Esophagus mucosa (tissue), 1 donor: Measurements from ENCODE around the gene HOXB9. TPM values are rescaled to one million over a fixed set of nuclear protein-coding genes. Genes with fewer than 3 reads are reported as not detected.

Source experiments
- ATAC-seq: fragments of 200-7000 bp; cut with Tn5 transposase; one replicate; pipeline ENCODE4 v1.9.1; 2020
- total RNA-seq: library from RNA; stranded (reverse); gene quantifications from one replicate; pipeline ENCODE4 v1.2.4, GENCODE V29; 2023
- donor health status: DM: yes; HTN: yes; CAD: no.

The HOXB9 gene
- total RNA-seq, 1 donor from 2014 or later = not detected

DNA sequence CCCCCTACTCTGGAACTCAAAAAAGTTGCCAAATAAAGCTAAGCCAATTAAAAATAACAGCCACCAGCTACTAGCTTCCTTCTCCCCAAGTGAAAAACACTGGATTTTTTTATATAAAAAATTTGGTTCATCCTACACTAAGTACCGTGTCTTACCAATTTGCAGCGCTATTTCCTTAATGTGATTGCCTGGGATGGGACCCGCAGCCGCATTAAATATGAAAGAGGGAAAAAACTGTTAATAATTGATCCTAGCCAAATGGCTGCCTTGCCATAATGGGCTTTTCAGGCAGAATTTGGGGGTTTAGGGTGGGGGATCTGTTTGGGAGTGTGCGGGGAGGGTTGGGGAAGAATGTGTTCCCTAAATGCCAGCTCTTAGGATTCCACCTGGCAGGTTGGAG lies 2.0 kb downstream of the HOXB9 start:
- no peak for ATAC-seq

DNA sequence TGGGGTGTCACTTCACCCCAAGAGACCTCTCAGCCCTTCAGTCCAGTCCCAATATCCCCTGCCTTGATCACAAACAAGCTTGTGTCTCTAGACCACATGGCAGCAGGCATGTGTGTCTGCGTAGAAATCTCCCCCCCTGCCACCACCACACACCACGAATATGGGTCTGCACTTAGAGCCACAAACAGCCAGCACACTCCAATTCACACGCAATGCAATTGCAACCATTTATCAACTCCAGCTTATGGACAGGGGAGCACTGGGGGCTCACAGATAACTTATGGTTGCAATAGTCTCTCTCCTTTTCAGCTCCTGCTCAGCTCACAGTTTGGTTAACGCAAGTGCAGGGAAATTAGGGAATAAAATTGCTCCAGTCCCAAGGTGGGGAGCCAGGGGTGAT lies 2.6 kb downstream of the HOXB9 start:
- no peak for ATAC-seq

DNA sequence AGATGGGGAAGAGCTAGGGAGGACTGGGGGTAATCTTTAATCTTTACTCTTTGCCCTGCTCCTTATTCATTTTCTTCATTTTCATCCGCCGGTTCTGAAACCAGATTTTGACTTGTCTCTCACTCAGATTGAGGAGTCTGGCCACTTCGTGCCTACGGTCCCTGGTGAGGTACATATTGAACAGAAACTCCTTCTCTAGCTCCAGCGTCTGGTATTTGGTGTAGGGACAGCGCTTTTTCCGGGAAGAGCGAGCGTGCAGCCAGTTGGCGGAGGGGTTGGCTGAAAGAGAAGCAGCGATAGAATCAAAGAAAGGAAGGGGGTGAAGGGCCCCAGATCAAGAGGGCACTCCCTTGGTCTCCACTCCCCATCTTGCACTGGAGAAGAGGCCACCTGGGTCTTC lies 3.3 kb downstream of the HOXB9 start:
- no peak for ATAC-seq

DNA sequence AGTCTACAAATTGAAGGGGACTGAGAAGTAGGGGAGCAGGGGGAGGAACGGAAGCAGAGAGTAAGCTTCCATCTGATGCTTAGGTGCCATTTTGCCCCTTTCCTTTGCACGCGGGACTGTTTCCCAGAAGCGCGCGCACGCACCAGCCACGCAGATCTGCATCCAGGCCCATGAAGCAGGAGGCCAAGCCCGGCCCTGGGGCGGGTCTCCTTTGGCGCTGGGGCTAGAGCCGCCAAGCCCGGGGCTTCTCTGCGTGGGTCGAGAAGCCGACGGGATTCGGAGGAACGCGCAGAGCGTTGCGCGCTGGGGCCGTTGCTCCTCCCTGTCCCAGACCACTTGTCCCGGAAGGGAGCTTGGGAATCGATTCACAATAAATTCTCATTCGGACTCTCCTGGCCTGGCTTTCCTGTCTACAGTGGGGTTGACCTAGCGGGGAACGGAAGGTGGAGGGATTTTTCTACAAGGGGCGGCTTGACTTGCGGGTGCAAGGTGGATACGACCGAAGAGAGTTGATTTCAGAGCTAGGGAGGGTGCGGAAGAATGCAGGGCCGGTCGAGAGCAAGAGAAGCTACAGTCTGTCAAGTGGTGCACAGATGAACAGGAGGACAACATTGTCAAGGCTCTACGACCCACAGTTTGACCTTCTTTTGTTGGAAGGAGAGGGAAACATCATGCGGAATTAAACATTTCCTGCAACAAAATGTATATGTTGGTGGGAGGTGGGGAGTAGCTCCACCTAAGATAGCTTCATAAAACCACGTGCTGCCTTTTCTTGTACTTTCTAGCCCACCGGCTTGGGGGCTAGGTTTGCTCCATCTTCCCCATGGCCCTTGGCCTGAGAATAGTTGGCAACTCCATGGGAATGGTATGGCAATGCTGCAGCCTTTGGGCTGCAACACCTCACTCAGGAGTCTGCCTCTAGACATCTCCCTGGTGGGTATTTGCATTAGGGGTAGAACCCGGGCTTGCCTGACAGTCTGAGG lies 4.5 kb downstream of the HOXB9 start:
- ATAC-seq = no peak

DNA sequence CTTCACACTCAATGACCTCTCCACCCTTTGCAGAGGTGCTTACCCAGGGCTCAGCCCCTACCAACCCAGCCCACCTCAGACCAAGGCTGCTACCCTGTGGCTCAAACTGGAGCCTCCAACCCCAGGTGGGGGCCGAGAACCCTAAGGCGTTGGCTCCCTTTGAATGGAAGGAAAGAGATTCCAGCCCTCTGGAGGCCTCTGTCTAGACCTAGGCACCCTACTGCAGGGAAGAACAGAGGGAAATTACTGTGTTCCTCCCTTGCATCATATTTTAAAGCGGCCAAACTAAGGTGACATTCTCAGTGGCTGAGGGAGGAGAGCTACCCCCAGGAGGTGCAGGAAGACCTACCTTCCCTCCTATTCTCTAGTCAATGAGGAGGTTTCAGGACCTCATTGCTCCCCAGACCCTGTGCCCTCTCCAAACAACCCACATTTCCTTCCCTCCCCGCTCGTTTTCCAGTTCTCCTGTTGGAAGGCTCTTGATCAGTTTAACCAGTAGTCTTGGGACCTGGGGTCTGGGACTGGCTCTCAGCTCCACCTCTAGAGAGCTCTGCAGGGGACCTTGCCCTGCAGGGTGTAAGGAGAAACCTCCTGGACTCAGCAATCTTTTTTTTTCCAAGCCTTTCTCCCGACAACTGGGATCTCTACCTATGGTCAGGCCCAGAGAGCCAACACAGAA lies 5.6 kb downstream of the HOXB9 start:
- no peak for ATAC-seq

DNA sequence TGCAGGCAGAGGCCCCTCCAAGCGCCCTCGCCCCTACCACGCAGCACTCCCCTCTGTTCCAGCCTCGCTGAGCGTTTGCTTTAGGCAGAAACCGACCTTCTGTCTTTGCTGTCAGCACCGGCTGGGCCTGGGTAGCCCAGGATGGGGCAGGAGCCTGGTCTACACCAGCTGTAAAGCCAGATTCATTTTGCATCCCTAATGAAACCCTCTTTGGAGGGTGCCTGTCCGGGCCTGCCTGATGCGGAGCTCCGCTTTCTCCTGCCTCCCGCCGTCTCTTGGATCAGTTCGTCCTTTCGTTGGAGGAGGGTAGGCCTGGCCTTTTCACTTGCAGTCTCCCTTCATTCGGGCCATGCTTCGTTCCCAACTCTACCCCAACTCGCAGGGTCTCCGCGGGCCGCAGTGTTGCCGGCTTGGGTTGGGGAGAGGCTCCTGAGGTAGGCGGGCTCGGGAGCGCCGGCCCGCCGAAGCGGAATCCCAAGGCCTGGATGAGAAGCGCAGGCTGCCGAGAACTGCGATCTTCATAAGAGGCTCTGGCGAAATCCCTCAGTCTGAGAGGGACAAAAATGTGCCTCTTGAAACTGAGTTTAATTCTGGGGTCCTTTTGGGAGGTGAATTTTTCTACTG lies 6.2 kb downstream of the HOXB9 start:
- no peak for ATAC-seq

DNA sequence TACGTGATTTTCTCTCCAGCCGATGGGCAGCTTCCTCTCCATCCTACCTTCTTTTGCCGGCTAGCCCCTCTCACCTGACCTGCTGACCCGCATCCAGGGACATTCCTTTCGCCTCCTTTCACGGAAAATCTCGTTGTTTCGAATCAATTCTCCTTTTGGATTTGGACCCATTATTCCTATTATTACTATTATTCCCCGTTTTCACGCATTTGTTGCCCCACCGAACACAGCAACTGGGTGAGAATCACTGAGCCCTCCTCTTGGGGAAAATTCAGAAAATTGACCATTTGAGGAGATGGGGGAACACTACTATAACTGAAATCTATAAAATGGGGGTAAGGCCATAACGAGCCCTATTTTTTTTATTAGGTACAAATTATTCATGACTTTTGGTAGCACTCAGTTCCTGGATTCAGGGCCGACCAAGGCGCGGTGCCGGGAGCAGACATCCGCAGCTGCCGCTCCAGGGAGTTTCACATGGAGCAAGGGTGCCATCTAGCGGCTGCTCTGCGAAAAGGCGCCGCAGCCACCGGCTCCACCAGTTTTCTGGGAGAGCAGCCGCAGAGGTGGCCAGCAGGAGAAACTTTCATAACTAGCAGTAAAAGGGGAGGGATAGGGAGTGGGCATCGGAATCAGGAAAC lies 7.8 kb downstream of the HOXB9 start:
- ATAC-seq = peak; percentile 85

DNA sequence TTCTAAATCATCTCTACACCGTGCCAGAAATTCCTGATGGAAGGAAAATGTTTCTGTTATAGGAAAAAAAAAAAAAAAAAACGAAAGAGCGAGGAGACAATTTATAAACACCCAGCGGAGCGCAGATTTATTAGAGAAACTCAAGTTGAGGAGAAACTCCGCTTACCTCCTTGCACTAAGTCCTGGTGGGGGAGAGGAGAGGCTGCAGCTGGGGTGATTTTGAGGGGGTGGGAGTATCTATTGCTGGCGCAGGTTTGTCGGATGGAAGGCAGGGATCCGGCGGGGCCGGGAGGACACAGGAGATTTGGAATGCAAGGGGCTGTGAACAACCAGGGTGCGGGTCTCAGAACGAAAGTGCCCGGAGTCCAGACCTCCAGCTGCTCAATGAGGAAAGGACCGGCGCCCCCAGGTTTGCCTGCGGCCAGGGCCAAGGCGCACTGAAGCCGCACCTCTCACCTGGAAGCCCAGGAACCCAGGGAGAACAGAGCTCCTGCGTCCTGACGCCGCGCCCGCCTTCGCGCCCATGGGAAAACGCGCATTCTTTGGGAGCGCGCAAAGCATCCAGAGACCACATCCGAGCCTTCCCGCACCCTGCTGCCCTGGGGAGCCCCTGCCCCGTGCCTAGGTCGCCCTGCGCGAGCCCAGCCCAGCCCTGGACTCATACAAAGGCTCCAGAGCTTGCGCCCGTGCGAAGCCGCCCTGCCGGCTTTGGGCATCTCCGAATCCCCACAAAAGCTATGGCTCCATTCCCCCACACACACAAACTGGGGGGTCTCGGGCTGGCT lies 8.5 kb downstream of the HOXB9 start:
- ATAC-seq = peak; percentile 16

DNA sequence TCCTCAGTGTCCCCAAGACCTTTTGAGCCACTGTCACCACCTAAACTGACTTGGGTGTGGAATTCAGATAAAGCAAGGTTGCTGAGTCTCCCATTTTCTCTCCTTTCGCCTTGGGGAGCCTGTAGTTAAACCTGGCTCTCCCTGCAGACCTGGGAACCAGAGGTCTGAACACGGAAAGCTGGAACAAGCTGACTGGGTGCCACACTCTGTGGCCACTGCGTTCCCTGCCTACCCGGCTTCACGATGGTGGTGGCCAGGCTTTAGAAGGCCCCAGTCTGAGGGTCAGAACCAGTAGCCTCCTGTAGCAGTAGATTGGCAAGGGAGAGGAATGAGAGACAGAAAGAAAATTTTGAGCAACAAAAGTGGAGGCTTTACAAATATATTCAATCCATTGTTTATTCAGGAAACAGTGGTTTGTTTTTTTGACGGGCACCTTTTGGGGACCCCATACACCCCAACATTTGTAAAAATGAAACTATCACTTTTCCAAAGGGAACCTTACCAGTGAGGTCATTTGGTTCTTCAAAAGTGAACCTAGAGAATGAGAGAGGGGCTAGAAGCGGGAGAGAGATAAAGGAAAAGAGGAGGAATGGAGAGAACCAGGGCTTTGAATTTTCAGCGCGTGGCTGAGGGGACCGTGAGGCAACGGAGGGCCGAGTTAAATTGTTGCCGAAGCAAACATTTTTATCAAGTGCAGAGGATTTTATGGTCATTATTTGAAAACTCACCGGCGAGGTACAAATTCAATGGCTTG lies 9.3 kb downstream of the HOXB9 start:
- ATAC-seq = no peak

DNA sequence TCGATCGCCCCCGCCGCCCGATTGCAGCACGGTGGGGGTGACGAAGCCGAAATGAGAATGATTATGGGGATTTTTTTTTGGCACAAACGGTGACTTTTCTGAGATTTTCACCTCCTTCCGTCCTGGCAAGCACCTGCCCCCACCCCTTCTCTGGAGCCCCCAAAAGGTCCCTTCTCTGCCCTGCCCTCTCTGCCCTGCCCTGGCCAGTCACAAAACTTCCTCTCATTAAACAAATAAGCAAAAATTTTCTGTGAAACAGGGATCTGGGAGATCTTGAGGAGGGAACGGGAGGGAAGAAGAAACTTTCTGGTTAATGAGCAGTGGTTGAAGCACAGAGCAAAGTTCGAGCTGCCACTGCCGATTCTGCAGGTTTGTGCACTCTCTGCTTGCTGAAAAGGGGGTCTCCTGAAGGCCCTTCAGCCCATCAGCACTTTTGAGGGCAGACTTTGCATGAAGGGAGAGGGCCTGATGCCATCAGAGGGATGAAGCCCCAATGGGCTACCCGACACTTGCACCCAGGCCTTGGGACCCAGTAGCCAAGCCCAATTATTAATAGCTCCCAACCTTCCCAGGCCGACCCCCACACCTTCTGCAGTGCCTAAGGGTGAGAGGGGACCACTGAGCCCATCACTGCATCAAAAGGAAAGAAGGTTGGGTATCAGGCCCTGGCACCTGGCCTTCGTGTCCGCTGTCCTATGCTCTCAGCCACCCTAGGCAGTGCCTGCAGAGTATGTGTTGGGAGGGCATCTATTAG lies 10.0 kb downstream of the HOXB9 start:
- no peak for ATAC-seq

DNA sequence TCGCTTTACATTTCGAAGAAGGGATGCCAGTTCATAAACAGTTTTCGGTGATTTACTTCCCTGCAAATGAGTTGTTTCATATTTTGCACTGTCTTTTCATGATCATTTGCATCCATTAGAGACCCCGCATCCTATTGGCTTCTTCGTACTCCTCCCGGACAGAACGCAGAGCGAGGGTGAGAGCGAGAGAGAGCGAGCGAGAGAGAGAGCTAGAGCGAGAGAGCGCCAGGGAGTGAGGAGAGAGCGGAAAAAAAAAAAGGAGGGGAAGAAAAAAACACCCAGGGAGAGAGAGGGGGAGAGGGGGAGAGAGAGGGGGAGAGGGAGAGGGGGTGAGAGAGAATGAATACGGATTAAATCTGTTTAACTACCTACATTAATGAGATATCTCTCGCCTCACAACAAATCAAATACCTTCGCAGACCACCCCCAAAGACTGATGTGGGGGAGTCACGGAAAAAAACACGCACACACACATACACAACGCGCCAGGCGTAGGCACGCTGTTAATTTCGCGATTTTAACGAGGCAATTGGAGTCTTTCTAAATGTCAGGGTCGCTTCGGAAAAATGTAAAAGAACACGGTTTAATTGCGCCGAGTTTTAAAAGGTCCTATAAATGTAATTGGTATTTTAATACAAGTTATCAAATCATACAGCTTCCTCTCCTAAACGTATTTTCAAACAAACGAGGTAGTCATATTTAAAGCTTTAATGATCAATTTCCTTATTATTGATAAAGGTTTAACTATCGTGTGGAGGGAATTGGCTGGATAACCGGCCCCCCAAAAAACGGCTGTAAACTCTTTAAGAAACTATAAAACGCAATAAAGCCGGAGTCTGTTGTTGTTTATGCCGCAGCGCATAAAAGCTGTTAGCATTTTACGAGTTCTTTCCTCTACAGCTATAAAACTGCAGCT lies 10.9 kb downstream of the HOXB9 start, which contains the start of gene HOXB8:
TSS of gene HOXB8 (minus strand) at position 246 of the 916 bp plus-strand sequence. CDS start 588 bp downstream, outside the sequence.
- no peak for ATAC-seq

DNA sequence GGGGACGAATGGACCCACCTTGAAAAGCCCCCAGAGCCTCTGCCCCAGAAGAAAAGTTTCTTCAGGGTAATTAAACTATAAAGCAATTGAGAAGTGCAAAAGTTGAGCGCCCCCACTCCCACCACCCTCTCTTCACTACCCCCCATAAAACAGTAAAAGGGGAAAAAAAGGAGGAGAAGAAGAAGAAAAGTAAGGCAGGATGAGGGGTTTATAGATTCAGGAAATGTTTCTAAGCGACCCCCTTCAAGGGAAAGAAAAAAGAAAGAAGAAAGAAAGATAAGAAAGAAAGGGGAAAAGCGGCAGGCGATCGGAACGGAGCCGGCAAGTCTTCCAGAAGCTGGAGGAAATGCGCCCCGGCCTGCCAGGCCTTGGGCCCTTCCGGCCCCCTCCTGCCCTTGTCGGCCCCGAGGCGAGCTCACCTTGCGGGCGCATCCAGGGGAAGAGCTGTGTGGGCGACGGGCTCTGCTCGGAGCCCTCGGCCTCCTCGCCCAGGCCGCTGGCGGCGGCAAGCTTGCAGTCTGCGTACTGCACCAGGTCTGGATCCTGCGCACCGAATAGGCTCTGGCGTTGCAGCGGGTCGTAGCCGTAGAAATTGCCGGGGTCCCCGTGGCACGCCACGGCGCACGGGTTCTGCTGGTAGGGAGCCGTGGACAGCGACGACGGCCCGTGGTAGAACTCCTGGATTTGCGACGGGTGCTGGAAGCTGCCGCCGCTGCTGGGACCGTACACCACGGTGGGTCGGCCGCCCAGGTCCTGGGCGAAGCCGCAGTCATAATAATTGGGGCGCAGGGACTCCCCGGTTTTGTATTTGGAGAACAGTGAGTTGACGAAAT lies 12.1 kb downstream of the HOXB9 start:
- ATAC-seq = no peak

DNA sequence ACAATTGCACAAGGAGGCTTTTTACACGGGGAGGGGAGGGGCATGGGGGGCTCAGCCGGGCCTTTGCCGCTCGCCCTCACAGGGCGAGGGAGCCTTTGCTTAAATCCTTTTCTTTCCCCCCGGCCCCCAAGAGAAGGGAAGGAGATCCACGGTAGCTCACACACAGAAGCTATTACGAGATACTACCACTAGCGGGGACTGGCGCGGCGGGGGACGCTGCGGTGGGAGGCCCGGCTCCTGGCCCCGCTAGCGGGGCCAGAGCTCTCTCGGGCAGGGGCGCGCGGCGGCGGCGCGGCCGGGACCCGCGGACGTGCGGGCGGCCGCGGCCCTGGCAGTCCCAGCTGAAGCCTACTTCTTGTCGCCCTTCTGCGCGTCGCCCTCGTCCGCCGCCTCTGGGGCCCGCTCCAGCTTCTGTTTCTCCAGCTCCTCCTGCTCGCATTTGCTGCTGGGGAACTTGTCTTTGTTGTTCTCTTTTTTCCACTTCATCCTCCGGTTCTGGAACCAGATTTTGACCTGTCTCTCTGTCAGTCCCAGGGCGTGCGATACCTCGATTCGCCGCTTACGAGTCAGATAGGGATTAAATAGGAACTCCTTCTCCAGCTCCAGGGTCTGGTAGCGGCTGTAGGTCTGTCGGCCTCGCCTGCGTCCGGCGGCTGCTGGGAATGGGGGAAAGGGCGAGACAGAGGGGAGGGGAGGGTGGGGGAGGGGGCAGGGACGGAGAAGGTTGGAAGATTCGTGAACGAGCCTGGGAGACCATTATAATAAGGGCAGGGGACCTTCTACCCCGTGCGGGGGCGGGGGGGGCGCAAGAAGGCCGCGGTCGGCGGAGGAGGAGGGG lies 13.1 kb downstream of the HOXB9 start:
- no peak for ATAC-seq

DNA sequence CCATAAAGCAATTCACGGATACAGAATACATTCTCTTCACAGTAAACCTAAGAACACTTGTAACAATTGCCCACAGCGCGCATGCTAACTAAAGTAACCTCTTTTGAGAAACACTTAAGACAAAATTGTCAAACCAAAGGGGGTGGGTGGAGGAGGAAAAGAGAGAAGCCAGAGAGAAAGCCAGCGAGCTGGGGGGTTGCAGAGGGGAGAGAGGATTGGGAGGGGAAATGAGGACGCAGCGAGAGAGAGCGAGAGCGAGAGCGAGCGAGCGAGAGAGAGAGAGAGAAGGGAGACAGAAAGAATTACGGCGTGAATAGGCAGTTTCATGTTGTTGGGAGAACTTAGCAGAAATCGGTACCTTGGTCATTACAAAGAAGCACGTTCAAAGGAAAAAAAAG lies 13.7 kb downstream of the HOXB9 start:
- ATAC-seq = no peak

DNA sequence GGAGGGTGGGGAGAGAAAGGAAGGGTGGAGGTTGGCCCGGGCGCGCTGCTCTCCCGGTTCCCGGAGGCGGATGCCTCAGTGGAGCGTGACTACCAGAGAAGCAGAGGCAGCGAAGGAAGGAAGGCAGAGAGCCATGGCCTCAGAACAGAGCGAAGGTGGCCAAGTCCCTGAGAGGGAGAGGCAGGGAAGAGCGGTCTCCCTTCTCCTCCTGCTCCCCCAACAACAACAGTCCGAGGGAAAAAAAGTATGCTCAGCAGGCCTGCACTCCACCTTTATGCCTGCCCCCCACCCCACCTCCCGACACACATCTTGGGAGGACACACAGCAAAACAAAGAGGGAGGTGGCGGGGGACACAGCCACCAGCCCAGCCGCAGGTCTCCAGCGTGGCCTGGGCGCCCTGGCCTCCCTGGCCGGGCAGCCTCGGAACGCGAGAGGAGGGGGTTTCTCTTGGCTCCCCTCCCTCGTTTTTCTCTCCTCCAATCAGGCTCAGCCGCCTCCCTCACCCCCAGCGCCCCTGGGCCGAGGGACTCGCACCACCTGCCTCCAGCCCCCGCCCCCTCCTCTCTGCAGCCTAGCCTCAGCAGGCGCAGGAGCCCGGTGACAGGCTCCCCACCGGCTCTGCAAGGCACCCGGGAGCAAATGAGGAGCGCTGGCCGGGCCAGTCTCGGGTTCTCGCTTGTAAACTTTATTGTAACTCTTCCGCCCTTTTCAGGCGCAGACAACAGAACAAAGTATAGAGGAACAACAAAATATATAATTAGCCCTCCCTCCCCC lies 14.3 kb downstream of the HOXB9 start:
- no peak for ATAC-seq

DNA sequence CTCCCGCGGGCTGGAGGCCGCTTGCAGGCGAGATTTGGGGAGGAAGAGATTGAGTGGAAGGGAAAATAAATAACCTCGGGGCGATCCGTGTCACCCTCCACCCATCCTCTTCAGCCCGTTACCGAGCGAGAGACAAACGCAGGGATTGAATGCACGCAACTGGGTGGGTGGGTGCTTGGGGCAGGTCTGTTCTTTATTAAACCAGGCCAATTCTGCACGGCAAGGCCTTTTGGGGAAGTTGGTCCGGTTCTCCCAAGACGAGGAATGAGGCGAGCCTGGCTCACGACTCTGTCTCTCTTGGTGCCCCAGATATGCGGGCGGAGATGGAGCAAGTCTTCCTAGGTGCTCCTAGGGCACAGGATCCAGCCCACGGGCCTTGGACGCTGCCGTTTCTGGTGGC lies 14.9 kb downstream of the HOXB9 start:
- no peak for ATAC-seq
